ENCODE data around the gene CIDEA. TPM values are rescaled to one million over a fixed set of nuclear protein-coding genes. Genes with fewer than 3 reads are reported as not detected.

Gene CIDEA
- polyA plus RNA-seq, 3 donors, result not detected

DNA sequence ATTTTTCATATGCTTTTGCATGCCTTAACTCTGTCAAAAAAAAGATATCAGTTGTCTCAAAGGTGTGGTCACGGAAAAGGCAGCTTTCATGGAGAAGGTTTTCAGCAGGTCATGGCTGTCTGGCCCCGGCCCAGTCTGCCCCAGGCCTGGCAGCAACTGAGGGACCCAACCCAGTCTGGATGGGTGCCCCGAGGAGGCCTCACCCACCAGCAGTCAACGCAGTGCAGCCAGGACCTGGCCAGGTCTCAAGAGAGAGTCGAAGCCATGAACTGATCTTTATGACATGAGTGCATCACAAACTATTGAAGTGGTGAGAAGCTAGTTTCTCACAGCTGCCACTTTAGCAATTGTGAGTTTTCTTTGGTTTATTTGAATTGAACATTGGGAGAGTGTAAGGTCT lies 61.8 kb downstream of the CIDEA start:
- no peak for DNase-seq (ENCODE audit: low read depth in 3 of 3, low spot score in 2 of 3)

GRCh38 chr18:12317664-12318333 lies 63.6 kb downstream of the CIDEA start:
- no peak for DNase-seq (ENCODE audit: low read depth in 3 of 3, low spot score in 2 of 3)

- no peak for DNase-seq (ENCODE audit: low read depth in 3 of 3, low spot score in 2 of 3)
These were observed 64.2 kb downstream of the CIDEA start for GRCh38 chr18:12318334-12318697.

- no peak for DNase-seq (ENCODE audit: low read depth in 3 of 3, low spot score in 2 of 3)
These were observed 64.7 kb downstream of the CIDEA start for GRCh38 chr18:12318857-12319256.

DNA sequence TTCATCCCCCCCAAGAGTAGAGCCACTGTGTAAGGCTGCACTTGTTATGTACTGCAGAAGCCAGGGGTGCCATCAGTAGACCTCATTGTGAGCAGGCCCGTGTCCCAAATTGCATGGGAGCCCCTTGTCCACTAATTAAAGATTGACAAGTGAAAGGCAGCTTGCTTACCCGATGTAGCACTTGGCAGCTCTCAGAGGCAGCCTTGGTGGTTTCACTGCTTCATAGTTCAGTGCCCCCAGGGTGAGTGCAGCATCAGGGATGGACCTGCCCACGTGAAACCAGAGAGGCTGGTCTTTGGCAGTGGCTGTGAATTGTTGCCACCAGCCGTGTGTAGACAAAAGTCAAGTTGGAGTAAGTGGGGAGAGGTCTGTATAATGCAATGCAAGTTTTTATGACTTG lies 67.2 kb downstream of the CIDEA start:
- no peak for DNase-seq (ENCODE audit: low read depth in 3 of 3, low spot score in 2 of 3)

DNA sequence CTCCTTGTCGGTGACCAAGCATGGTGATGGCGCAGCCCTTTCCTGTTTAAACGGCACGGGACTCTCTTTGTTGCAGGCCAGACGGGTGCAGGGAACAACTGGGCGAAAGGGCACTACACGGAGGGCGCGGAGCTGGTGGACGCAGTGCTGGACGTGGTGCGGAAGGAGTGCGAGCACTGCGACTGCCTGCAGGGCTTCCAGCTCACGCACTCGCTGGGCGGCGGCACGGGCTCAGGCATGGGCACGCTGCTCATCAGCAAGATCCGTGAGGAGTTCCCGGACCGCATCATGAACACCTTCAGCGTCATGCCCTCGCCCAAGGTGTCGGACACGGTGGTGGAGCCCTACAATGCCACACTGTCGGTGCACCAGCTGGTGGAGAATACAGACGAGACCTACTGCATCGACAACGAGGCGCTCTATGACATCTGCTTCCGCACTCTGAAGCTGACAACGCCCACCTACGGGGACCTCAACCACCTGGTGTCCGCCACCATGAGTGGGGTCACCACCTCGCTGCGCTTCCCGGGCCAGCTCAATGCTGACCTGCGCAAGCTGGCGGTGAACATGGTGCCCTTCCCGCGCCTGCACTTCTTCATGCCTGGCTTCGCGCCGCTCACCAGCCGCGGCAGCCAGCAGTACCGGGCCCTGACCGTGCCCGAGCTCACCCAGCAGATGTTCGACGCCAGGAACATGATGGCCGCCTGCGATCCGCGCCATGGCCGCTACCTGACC lies 71.0 kb downstream of the CIDEA start:
- DNase-seq (ENCODE audit: low read depth in 3 of 3, low spot score in 2 of 3), result no peak

DNA sequence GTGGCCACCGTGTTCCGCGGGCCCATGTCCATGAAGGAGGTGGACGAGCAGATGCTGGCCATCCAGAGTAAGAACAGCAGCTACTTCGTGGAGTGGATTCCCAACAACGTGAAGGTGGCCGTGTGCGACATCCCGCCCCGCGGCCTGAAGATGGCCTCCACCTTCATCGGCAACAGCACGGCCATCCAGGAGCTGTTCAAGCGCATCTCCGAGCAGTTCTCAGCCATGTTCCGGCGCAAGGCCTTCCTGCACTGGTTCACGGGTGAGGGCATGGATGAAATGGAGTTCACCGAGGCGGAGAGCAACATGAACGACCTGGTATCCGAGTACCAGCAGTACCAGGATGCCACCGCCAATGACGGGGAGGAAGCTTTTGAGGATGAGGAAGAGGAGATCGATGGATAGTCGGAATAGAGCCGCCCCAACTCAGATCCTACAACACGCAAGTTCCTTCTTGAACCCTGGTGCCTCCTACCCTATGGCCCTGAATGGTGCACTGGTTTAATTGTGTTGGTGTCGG lies 71.6 kb downstream of the CIDEA start:
- no peak for DNase-seq (ENCODE audit: low read depth in 3 of 3, low spot score in 2 of 3)

GRCh38 chr18:12326711-12327460 lies 72.7 kb downstream of the CIDEA start:
- no peak for DNase-seq (ENCODE audit: low read depth in 3 of 3, low spot score in 2 of 3)

Other genes starting within 250 kb of the CIDEA start
- under 1 TPM in 2 of 3 donors, not detected in 1; 0.03 to 0.10 TPM for gene ANKRD62, start 160.5 kb upstream of the CIDEA start, polyA plus RNA-seq (ENCODE audit: insufficient read length in 3 of 3)
- gene TUBB6, start 53.9 kb downstream of the CIDEA start, polyA plus RNA-seq (ENCODE audit: insufficient read length in 3 of 3), result 10 to 100 TPM; 54.1 to 63.3 (median 58.6) TPM
- gene AFG3L2, start 122.9 kb downstream of the CIDEA start, polyA plus RNA-seq (ENCODE audit: insufficient read length in 3 of 3), result 10 to 100 TPM; 77.8 to 82.1 (median 80.8) TPM
- 10 to 100 TPM in 1 of 3 donors, 1 to 10 TPM in 2; 7.3 to 12.9 (median 7.9) TPM for gene PRELID3A, start 153.6 kb downstream of the CIDEA start, polyA plus RNA-seq (ENCODE audit: insufficient read length in 3 of 3)